Activated CD4-positive, CD25-positive, alpha-beta regulatory T cell treated with anti-CD3 and anti-CD28 coated beads, Interleukin-2, amount 50 U/mL, for 24 hours (primary cell): ENCODE results near the gene DUSP7.

Experiments
- ATAC-seq, 2 donors: fragments of 150-1000 bp; cut with Tn5 transposase; one replicate each; pipeline ENCODE4 v1.10.0; 2021; ENCODE audit warnings: mild to moderate bottlenecking in 1 of 2, moderate library complexity in 1 of 2

The DUSP7 gene, protein sequence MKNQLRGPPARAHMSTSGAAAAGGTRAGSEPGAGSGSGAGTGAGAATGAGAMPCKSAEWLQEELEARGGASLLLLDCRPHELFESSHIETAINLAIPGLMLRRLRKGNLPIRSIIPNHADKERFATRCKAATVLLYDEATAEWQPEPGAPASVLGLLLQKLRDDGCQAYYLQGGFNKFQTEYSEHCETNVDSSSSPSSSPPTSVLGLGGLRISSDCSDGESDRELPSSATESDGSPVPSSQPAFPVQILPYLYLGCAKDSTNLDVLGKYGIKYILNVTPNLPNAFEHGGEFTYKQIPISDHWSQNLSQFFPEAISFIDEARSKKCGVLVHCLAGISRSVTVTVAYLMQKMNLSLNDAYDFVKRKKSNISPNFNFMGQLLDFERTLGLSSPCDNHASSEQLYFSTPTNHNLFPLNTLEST

DNA sequence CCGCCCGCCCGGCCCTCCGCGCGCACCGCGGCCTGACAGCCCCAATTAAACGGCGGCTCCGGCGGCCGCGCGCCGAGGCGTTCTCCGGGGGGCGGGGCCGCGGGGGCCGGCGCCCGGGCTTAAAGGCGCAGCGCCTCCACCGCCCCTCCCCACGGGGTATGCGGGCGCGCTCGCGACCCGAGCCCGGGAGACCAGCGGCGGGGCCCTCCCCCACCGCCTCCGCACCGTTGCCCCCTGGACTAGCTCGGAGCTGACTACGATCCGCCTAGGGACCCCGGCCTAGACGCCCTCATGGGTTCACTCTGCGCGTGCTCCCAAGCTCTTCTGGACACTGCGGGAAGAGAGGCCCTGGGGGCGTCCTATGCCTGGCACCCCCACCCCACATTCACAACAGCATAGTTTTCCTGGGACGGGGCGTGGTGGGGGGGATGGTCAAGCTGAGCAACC, at the start of gene DUSP7:
Gene DUSP7 (minus strand): TSS at position 51 of the 447 bp plus-strand sequence. CDS start 205 bp downstream, outside the sequence.
- peak; percentile 27 to 36 for ATAC-seq

DNA sequence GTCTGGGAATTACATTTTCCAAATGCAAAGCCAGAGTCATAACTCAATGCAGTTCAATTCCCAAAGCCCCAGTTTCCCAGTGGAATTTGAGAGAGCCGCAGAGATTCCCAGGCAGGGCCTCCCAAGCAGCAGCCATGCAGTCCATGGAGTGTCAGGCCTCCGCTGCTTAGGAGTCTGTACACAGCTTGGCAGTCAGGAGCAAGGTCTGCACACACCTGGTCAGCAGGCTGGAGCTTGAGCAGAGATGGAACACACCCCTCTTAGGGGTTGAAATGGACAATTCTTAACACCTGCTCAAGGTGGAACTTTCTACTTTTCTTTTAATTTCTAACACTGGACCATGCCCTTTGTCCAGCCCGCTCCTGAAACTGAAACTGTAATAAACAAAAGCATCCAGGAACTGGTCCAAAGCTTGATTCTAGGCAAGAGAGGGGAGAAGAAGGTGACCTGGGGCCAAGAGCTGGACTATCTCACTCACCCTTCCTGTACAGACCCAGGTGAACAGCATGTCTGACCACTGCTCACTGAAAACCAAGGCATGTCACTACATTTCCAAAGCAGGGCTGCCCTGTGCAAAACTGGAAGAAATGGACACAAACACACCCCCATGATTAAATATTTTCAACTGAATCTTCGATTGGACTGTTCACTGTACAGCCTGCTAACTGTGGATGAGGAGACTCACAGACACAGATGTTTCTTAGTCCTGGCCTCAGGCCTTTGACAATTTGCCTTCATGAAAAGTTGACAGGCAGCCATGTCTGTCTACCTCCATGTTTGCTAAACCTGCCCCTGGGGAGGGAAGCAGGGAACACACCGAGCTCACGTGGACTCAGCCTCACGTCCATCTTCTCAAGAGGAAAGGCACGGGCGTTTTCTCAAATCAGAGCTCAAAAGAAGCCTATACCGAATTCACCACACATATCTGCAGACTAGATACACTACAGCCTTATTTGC, 48.6 kb upstream of the DUSP7 start:
- no peak for ATAC-seq

DNA sequence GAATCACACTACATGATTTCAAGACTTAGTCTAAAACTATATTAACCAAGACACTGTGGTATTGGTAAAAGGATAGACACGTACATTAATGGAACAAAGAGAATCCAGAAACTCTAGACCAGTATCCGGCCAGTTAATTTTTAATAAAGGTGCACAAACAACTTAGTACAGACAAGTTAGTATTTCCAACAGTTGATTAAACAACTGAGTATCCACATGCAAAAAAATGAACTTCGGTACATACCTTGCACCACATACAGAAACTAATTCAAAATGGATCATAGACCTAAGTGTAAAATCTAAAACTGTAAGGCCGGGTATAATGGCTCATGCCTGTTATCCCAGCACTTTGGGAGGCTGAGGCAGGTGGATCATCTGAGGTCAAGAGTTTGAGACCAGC, 46.6 kb upstream of the DUSP7 start:
- ATAC-seq, result no peak

DNA sequence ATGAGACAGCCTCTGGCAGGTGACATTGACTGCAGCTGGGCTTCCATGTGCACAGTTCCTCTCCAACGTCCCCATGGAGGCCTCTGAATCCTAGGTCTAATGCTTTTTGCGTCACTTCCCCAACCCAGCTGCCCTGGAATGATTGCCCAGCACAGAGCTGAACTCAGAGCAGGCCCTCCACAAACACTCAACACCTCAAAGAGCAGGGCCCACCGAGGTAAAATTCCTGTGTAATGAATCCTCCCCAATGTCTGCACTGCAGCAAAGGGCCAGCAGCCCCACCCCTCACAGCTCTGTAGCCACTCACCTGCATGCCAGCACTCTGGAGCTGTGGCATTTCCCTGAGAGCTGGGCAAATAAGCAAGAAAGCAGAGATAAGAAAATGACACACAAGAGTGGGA, 42.6 kb upstream of the DUSP7 start:
- no peak for ATAC-seq

DNA sequence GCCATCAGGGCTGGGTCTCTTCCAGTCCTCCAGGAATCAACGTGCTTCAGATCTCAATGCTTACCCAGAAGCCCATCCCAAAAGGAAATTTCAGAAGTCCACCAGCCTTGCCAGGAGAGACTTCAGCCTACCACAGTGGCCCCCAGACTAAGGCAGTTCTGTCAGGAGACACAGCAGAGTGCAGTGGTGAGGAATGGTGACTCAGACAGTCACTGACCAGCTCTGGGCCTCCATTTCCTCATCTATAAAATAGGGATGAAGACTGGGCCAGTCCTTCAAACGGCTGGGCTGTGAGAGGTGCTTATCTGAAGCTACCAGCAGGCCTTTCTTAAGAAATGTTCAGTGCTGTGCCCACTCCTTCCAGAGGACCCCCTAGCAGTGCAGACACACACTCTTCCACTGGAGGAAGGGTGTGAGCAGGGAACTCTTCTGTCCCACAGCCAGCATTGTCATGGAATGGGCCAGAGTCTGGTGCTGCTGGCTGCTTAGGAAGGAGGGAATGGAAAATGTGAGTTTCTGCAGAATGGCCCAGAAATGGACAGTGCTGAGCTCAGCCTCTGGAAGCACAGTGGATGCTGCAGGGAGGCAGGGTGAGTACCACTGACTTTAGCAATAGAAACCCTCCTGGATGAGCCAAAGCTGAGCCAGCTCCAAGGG, 41.6 kb upstream of the DUSP7 start:
- no peak for ATAC-seq

DNA sequence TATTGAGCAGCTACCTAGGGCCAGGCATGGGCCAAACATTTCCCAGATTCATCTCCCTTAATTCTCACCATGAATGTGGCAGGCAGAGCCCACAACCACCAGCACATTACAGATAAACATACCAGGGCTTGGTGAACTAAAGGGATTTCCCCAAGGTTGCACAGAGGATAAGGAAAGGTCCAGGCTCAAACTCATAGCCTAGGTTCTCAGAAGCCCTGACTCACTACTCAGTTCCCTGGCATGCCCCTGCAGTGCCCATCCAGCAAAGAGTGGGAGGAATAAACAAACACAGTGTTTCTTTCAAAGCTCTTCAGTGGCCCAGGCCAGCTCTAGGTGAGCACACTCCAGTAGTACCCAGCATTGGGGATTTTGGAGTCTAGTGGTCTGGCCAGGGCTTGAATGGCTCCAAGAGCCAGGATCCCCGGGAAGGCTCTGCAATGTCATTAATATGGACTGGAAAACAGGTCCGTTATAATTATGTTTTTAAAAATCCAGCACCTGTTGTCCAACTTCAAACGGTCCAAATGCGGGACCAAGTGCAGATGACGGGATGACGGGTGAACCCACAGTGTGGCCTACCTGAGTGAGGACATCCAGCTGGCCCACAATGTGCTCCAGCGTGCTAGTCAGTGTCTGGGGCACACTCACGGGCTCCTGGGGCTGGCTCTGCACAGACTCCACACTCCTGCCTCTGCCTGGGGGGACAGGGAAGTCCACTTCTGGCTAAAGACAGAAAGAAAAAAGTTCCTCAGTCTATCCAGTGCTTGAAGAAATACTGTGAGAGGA, 39.8 kb upstream of the DUSP7 start:
- no peak for ATAC-seq

DNA sequence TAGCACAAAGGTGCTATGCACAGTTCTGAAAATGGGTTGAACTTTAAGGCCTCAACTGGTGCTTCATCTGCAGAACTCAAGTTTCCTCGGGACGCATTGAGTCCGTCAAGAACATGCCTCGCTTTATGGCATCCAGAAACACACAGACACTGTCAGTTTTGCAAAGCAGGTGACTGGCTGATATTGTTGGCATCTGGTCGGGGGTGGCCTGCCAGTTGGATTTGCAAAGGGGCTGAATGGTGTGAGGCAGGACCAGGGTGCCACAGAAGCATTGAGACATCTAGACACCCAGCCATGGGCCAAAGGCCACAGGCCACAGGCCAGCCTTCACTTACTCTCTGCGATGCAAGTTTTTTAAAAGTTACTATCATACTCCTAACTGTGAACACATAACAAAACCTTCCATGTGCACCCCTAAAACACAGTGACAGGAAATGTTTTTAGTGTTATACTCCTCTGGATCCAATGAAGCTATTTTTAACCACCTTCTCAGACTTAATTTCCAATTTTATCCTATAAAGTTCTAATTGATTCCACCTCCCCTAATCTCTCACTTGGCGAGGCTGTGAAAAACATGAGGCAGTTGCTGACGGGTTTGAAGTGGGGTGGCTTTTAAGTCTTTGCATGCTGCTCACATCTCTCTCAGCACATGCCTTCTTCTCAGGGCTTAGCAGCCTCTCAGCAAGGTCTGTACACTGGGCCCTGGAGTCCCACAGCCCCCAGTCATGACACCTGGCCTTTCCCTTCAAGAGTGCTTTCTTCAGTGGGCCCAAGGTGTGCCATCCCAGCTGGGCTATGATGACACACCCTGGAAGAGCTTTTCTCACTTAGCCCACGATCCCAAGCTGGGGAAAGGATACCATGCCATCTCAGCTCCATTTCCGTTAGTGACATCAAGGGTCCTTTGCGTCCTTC, 38.5 kb upstream of the DUSP7 start:
- no peak for ATAC-seq

DNA sequence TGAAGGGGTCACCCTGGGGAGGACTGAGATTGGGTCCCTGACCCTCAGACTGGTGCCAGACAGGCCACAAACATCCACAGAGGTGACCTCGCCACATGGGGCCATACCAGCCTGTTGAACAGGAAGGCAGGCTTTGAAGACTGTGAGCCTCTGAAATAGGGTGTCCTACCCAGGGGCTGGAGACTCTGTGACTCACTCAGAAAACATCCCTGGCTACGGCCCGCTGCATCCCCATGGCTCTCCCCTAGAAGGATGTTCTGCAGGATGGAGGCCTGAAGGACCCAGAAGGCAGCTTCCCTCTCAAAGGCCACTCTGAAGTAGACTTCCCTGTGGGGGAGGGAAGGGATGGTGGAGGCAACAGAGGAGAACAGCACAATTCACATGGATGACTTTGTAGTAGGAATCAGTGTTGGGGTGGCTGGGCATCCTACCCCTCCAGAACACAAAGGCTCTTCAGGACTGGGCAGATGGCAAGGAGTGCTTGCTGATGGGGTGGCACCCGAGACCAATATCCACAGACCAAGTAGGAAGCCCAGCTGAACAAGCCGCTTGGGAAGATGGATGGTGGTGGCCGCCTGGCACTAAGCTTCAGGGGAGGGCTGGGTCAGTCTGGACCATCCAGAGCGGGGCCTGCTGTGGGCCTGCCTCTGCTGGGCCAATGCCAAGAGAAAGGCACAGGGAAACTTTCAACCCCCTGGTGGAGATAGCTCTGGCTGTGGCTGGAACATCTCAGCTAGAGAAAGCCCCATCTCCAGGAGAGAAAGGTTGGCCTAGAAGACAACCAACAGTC, 37.6 kb upstream of the DUSP7 start:
- no peak for ATAC-seq

DNA sequence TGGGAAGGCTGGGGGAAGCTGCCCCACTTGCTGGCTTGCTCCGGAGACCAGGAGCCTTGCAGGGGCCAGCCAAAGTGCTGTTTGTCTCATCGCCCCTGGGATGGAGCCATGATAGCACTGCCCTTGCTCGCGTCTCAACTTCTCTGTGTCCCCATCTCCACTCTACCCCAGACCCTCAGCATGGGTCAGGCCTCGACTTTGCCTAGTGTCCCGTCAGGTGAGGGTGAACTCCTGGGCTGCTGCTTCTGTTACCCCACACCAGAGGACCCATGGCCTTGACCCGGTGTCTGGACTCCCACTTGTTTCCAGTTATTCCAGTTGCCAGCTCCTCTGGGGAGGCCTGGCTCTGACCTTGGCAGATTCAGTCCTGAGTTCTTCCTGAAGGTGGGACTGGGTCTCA, 36.5 kb upstream of the DUSP7 start:
- no peak for ATAC-seq

DNA sequence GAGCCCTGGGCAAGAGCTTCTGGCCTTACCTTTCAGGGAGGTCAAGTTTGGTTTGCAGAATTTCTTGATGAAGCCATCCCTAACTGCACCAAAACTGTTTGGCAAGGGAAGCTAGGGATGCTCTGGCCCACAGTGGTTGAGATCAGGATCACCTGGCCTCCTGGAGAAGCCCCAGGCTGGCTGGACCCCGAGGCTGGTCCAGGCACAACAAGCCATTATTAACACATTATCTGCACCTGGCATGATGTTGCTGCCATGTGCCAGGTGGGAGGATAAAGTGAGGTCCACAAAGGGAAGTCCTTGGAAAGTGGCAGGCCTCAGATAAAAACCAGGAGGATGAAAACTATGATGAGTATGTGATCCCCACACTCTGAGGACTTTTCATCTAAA, 35.9 kb upstream of the DUSP7 start:
- ATAC-seq, result no peak

DNA sequence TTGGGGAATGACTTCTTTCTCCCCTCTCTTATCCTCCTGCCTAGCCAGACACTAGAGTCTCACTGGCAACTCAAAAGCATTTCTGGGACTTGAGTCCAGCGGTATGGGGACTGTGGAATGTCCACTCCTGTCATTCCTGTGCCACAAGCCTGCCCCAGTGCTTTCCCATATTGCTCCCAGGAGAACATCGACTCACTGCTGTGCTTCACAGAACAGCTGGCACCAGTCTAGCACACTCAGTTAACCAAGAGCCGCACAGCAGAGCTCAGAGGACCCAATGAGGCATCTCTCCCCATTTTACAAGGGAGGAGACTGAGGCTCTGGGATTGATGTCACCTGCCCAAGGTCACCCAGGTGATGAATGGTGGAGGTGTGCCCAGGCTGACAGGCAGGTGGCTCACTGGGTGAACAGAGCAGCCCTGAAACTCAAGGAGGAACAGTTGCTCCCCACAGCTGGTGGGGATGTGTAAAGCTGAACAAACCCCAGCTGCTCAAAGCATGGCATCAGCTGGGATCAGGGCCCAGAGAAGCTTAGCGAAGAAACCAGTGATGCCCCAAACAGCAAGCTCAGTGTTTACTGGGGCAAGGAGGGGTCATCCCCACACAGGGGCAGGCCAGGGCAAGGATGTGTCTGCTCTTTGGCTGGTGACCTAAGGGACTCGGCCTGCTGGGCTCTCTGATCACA, 35.4 kb upstream of the DUSP7 start:
- ATAC-seq, result no peak

DNA sequence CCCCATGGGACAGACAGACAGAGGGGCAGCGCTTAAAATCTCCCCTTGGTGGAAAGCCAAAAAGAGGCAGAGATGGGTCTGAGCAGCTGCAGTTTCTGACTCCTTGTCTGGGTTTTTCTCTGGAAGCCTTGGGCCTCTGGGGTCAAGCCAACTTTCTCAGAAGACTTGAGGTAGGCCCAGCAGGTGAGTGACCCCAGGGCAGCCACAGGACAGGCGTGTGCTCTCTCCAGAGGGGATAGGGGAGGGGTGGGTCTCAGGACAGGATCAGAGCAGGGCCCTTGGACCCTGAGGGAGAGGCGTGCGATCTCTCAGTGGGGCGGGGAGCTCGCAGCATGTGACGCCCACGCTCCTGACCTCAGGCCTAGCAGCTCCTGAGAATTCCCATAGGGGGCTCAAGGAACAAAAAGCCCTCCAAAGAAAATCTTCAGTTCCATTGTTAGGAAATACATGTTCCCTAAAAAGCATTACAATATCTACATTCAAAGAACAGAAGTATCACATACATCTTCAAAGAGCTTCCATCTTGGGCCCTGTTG, 34.6 kb upstream of the DUSP7 start:
- ATAC-seq, result no peak

DNA sequence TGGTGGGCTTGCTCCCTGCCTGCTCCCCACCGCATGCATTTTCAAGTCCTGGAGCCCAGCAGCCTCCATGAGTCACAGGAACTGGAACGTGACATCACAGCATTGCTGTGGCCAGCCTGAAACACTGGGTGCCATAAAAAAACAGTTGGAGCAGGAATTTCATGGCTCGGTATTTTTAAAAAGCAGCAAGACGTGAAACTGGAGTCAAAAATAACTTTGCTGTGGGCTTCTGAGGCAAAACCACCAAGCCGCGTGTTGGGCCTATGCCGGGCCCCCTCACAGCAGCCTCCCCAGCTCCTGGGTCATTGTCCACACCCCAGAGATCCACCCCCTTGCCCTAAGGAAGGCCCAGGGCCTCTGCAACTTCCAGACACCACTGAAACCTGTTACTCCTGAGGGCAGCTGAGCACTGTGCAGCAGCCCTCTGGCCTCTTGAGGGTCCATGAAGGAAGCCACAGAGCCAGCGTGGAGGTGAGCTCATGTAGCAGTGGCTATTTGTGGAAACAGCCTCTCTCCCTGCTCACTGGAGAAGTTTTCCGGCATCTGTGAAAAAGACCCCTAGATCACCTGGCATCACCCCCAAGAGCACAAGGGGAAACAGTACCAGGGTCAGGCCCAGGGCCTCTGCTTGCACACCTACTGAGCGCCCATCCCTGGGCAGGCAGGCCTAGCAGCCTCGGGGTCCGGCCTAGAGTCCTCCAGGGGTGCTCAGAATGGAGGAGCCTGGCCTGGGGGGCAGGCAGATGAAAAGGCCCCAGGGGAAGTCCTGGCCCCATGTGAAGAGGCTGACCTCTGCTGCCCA, 34.0 kb upstream of the DUSP7 start:
- ATAC-seq, result no peak

DNA sequence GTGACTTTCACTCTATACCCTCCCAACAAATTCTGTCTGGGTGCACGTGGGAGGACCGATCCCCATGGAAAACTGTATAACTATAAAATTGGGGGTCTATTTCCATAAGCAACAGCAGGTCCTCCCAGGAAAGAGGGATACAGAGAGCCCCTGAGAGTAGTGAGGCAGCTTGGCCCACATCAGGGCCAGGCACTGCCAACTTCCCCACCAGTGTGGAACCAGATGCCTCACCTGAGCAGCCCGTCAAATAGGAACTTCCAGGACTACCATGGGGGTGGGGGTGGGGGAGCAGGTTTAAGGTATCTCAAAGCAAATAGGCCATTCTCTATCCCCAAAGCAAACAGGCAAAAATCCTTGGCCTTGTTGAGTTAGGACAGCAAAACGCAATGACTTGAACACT, 33.3 kb upstream of the DUSP7 start:
- no peak for ATAC-seq

DNA sequence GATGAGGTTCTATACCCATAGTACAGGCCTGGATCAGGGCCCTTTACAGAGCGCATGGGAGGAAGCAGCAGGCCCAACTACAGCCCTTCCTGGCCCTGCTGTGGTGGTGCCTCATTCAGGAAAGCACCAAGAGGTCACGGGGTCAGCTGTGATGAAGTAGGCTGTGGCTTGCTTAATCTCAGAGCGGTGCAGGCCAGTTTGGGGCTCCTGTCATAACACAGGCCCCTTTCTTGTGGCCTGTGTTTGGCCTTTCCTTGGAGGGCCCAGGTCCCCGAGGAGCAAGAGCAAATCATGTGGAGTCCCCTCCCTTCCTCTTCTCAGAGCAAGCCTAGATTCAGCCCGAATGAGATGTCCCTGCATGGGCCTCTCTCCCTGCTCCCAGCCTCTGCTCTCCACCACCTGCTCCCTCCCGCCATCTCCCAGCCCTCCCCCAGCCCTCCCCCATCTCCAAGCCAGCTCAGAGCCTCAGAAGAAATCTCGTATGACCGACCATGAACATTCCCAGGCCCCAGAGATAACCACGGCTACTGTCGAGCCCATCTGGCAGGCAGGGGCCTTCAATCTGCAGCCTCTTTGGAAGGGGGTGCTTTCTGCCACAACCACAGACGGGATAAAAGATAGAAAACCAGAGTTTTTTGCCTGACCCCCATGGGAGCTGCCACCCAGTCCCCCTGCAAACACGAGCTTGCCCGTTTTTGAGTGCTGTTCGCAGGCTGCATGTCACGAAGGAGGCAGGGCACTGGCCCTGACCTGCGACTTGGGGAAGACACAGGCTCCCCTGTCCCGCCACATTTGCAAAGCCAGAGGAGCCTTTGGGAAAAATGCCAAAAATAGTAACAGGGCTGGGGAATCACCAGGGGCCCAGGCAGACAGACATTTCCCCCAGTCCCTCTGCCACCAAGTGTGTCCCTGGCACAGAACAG, 32.3 kb upstream of the DUSP7 start:
- ATAC-seq, result peak; percentile 28 to 42

DNA sequence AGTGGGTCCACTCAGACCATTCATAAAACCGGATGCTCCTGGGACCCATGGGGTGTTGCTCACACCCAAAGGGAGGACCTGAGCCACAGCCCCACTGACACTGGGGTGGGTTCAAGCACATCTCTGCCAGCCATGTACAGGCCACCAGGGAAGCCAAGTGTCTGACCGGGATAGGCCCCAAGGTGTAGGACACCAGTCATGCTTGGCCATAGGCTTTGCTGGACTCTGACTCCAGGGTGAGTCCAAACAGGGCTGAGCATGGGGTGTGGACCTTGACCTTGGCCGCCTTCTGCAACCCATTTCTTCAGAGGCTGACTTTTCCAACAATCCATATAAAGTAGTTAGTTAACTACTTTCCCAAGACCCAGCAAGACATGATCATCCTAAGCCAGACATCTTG, 31.4 kb upstream of the DUSP7 start:
- ATAC-seq, result no peak

DNA sequence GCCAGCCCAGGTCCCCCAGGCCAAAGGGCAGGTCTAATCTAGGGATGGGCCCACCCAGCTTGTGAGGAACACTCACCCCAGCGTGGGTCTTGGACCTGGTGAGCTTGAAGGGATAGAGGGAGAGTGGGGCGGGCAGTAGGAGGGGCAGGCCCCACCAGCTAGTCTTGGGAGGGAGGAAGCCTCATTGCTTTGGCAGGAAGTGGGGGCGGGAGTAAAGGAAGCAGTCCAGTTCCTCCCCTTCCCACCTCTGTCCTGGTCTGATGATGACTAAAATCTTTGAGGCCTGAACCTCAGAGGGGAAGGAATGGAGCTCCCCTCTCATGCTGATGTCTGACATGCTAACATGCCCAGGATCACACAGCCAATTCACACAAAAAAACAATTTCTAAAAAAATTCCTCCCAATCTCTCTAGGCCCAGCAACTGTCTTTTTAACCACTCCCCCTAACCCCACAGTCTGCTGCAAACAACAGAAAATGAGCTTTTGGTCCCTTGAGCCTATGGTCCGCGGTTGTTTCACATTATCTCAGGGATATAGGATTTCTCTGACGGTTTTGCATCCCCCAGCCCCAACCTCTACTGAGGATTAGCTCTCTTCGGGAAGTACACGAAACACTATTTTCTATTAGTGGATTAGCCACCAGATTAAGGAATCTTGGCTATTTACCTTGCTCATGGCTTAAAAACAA, 30.7 kb upstream of the DUSP7 start:
- ATAC-seq, result no peak
